ENCODE results near the gene CMTM4.

- TF ChIP-seq POLR2A (IDR thresholded peaks at IDR 0.05) (no peak), CTCF (IDR thresholded peaks at IDR 0.05) (no peak)
These were observed 7.3 kb downstream of the CMTM4 start for GRCh38 chr16:66689282-66689681.

Data from esophagus squamous epithelium (tissue), 4 donors.